OCI-LY3 (cell line): Measurements from ENCODE around the gene PRB3.

ENCODE experiments used
- H2AFZ ChIP-seq: fragments of 200-600, 300-600 bp; shearing (Covaris generic); 2 replicates; pipeline ENCODE4 v1.6.0; 2014; ENCODE audit warnings: antibody characterized with exemption, low read depth, low read length
- H3K27ac ChIP-seq: fragments of 200-600, 300-600 bp; sonication (generic); 2 replicates; pipeline ENCODE4 v1.5.1; 2014; ENCODE audit warnings: mild to moderate bottlenecking, low read length, moderate library complexity, mixed read lengths
- H3K27me3 ChIP-seq: fragments of 200-600, 300-600 bp; sonication (generic); 2 replicates; pipeline ENCODE4 v1.6.1; 2014; ENCODE audit warnings: low read depth, low read length, mixed read lengths
- H3K36me3 ChIP-seq: fragments of 200-600, 300-600 bp; sonication (generic); replicated peaks from 2 replicates; pipeline ENCODE3; 2014; ENCODE audit warnings: low read depth, low read length, mixed read lengths
- H3K4me1 ChIP-seq: fragments of 300-600, 200-600 bp; sonication (generic); 2 replicates; pipeline ENCODE4 v1.6.1; 2014; ENCODE audit warnings: low read length, mixed read lengths
- H3K4me2 ChIP-seq: fragments of 200-600, 300-600 bp; sonication (generic); 2 replicates; pipeline ENCODE4 v1.6.1; 2014; ENCODE audit warnings: low read length, mixed read lengths
- H3K4me3 ChIP-seq: fragments of 300-600, 200-600 bp; sonication (generic); 2 replicates; pipeline ENCODE4 v1.5.1; 2014; ENCODE audit warnings: antibody characterized with exemption, mild to moderate bottlenecking, low read length, moderate library complexity
- H3K79me2 ChIP-seq: fragments of 300-600, 200-600 bp; shearing (Covaris generic); 2 replicates; pipeline ENCODE4 v1.6.1; 2014; ENCODE audit warnings: mild to moderate bottlenecking, low read length, mixed read lengths
- H3K9ac ChIP-seq: fragments of 300-600, 200-600 bp; shearing (Covaris generic); 2 replicates; pipeline ENCODE4 v1.6.0; 2014; ENCODE audit warnings: mild to moderate bottlenecking, low read length, moderate library complexity
- H3K9me3 ChIP-seq: fragments of 200-600, 300-600 bp; shearing (Covaris generic); 2 replicates; pipeline ENCODE4 v1.6.1; 2014; ENCODE audit warnings: low read length, mixed read lengths; ENCODE audit not compliant: insufficient read depth
- H4K20me1 ChIP-seq: fragments of 200-600, 300-600 bp; sonication (generic); 2 replicates; pipeline ENCODE4 v1.6.1; 2016; ENCODE audit warnings: low read length, mixed read lengths; ENCODE audit not compliant: insufficient read depth
- EZH2phosphoT487 ChIP-seq: fragments of 200-600 bp; shearing (Covaris generic); IDR thresholded peaks from 2 replicates; pipeline ENCODE4 v1.6.1; 2018; ENCODE audit warnings: antibody characterized with exemption, mixed run types, low read depth
- TF ChIP-seq, protein P1 (sequence below): fragments of 200-600, 300-600 bp; sonication (generic); IDR thresholded peaks from 2 replicates; pipeline ENCODE4 v1.5.1; 2014; ENCODE audit warnings: antibody characterized with exemption, low read length, low read depth

PRB3 gene

DNA sequence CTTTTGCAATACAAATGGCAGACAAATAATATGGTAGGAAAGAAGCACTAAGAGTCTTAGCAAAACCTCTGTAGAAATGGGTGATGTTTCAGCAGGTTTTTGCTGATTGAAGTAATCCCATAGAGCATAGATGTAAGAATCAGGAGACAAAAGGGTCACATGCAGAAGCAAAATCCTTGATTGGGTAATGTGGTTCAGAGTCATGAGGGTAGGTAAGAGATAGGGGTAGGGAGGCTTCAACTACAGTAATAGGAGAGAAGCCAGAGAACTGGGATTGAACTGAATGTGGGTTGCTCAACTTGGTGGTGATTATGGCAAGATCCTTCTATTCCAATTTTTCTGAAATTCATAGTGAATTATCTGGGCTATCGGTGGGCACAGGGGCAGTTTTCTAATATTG is 5.0 kb downstream of the PRB3 start:
- H3K27ac ChIP-seq = no peak overlapping the region
- no peaks in the 10 kb centered on the region for H3K4me1 ChIP-seq
- no peak overlapping the region for H3K4me2 ChIP-seq
- H3K79me2 ChIP-seq = no peaks in the 10 kb centered on the region
- no peaks in the 10 kb centered on the region for H3K9me3 ChIP-seq
- no peak overlapping the region for H2AFZ ChIP-seq
- no peak for TF ChIP-seq EZH2phosphoT487
- TF ChIP-seq, protein P1, sequence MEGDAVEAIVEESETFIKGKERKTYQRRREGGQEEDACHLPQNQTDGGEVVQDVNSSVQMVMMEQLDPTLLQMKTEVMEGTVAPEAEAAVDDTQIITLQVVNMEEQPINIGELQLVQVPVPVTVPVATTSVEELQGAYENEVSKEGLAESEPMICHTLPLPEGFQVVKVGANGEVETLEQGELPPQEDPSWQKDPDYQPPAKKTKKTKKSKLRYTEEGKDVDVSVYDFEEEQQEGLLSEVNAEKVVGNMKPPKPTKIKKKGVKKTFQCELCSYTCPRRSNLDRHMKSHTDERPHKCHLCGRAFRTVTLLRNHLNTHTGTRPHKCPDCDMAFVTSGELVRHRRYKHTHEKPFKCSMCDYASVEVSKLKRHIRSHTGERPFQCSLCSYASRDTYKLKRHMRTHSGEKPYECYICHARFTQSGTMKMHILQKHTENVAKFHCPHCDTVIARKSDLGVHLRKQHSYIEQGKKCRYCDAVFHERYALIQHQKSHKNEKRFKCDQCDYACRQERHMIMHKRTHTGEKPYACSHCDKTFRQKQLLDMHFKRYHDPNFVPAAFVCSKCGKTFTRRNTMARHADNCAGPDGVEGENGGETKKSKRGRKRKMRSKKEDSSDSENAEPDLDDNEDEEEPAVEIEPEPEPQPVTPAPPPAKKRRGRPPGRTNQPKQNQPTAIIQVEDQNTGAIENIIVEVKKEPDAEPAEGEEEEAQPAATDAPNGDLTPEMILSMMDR = no peak
- no peak overlapping the region for H3K4me3 ChIP-seq
- H3K9ac ChIP-seq = no peak overlapping the region
- H3K27me3 ChIP-seq = no peaks in the 10 kb centered on the region
- no peaks in the 10 kb centered on the region for H3K36me3 ChIP-seq
- H4K20me1 ChIP-seq = no peaks in the 10 kb centered on the region

DNA sequence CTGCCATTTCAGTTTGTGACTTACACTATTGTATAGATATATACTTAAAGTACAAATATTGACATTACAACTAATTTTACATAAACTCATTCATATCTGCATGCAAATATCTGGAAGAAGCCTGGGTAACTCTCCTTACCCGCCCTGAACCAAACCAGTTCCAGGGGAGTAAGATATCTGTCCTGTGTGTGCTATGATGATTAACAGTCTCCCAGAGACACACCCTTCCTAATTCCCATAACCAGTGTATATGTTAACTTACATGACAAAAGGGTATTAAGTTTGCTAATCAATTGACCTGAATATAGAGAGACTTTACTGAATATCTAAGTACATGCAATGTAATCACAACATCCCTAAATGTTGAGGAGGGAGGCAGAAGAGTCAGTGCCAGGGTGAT is 23.0 kb downstream of the PRB3 start:
- no peaks in the 10 kb centered on the region for H3K9me3 ChIP-seq
- no peaks in the 10 kb centered on the region for H4K20me1 ChIP-seq
- no peak overlapping the region for H3K4me2 ChIP-seq
- no peaks in the 10 kb centered on the region for H3K27me3 ChIP-seq
- H3K4me1 ChIP-seq = no peaks in the 10 kb centered on the region
- no peak overlapping the region for H3K4me3 ChIP-seq
- no peak overlapping the region for H3K9ac ChIP-seq
- no peak for TF ChIP-seq EZH2phosphoT487
- TF ChIP-seq, protein P1 = no peak
- no peaks in the 10 kb centered on the region for H3K36me3 ChIP-seq
- no peaks in the 10 kb centered on the region for H3K79me2 ChIP-seq
- no peak overlapping the region for H2AFZ ChIP-seq
- H3K27ac ChIP-seq = no peak overlapping the region

DNA sequence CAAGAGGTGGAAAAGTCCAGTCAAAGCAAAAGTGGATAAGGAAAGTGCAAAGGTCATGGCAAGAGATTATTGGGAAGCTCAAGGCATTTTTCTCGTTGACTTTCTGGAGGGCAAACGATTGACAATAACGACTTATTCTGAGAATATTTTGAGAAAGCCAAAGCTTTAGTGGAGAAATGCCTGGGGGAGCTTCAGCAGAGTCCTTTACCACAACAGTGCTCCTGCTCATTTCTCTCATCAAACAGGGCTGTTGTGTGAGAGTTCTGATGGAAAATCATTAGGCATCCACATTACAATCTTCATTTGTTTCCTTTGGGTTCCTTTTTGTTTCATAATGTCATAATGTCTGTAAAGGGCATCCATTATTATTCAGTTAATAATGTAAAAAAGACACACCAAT is 26.9 kb downstream of the PRB3 start:
- no peaks in the 10 kb centered on the region for H3K27me3 ChIP-seq
- H2AFZ ChIP-seq = no peak overlapping the region
- TF ChIP-seq, protein P1 = no peak
- no peak for TF ChIP-seq EZH2phosphoT487
- no peaks in the 10 kb centered on the region for H3K4me1 ChIP-seq
- no peak overlapping the region for H3K27ac ChIP-seq
- no peak overlapping the region for H3K4me2 ChIP-seq
- H3K79me2 ChIP-seq = no peaks in the 10 kb centered on the region
- H3K36me3 ChIP-seq = no peaks in the 10 kb centered on the region
- no peak overlapping the region for H3K9ac ChIP-seq
- no peaks in the 10 kb centered on the region for H3K9me3 ChIP-seq
- no peaks in the 10 kb centered on the region for H4K20me1 ChIP-seq
- no peak overlapping the region for H3K4me3 ChIP-seq

DNA sequence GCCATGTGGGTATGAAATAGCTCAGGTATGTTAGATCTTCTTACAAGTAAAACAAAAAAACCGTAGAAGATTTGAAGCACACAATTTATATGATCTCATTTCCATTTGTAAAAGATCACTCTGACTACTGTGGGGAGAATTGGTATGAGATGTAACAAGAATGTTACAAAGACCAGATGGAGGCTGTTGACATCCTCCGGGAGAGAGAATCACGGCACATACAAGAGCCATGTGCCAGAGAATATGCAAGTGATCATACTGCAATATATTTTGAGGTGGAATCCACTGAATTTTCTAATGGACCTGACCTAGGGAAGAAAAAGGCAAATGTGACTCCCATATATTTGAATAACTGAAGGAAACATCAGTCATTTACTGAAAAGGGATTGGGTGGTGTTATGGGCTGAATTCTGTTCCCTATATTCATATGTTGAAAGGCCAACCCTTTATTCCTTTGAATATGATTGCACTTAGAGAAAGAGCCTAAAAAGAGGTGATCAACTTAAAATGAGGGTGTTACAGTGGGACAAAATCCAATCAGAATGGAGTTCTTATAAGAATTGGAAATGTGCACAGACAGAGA is 29.1 kb downstream of the PRB3 start:
- TF ChIP-seq, protein P1 = no peak
- no peak for TF ChIP-seq EZH2phosphoT487
- H3K4me3 ChIP-seq = no peak overlapping the region
- no peak overlapping the region for H3K9ac ChIP-seq
- H3K27ac ChIP-seq = no peak overlapping the region
- H4K20me1 ChIP-seq = no peaks in the 10 kb centered on the region
- no peaks in the 10 kb centered on the region for H3K4me1 ChIP-seq
- H3K79me2 ChIP-seq = no peaks in the 10 kb centered on the region
- H3K27me3 ChIP-seq = no peaks in the 10 kb centered on the region
- no peaks in the 10 kb centered on the region for H3K36me3 ChIP-seq
- H3K4me2 ChIP-seq = no peak overlapping the region
- H2AFZ ChIP-seq = no peak overlapping the region
- H3K9me3 ChIP-seq = no peaks in the 10 kb centered on the region
